GM12878 (cell line): Measurements from ENCODE around the gene ZBTB24.

Experiments used
- CTCF ChIP-seq, 3 experiments: IDR thresholded peaks in 2 of 3; conservative IDR thresholded peaks in 1 of 3; 2 replicates each; pipeline ENCODE4 v1.5.1; 2011; ENCODE audit warnings: low read depth in 3 of 3, low read length in 3 of 3, mild to moderate bottlenecking in 3 of 3, control low read depth in 2 of 3, moderate library complexity in 2 of 3, inconsistent platforms in 1 of 3, mixed read lengths in 1 of 3; ENCODE audit not compliant: control insufficient read depth in 2 of 3, insufficient read depth in 1 of 3; ENCODE audit errors: extremely low read depth in 1 of 3
- E2F4 ChIP-seq: IDR thresholded peaks from 2 replicates; pipeline ENCODE4 v1.6.1; 2012; ENCODE audit warnings: low read depth, low read length, improper control_type of control experiment
- EGR1 ChIP-seq, 2 experiments: IDR thresholded peaks; 1 replicate in 1 of 2; 2 replicates in 1 of 2; pipeline ENCODE4 v1.6.1; 2011 to 2012; ENCODE audit warnings: low read depth in 2 of 2, low read length in 2 of 2, borderline replicate concordance in 1 of 2, mild to moderate bottlenecking in 1 of 2, moderate library complexity in 1 of 2
- EZH2 ChIP-seq: IDR thresholded peaks from 2 replicates; pipeline ENCODE4 v1.6.1; 2012; ENCODE audit warnings: low read depth, mild to moderate bottlenecking, control low read depth, inconsistent platforms, low read length, borderline replicate concordance; ENCODE audit not compliant: control insufficient read depth
- FOXK2 ChIP-seq: fragments of 450-650 bp; IDR thresholded peaks from 2 replicates; pipeline ENCODE4 v1.6.1; 2017; ENCODE audit warnings: mild to moderate bottlenecking, moderate library complexity
- JUNB ChIP-seq: IDR thresholded peaks from 2 replicates; pipeline ENCODE4 v1.6.1; 2016; ENCODE audit warnings: antibody characterized with exemption, mild to moderate bottlenecking
- NBN ChIP-seq: fragments of 450-650 bp; IDR thresholded peaks from 2 replicates; pipeline ENCODE4 v1.6.1; 2016
- NRF1 ChIP-seq: conservative IDR thresholded peaks from 2 replicates; pipeline ENCODE4 v1.6.1; 2011; ENCODE audit warnings: mild to moderate bottlenecking, low read depth, low read length, improper control_type of control experiment
- POLR2AphosphoS5 ChIP-seq: IDR thresholded peaks from 2 replicates; pipeline ENCODE4 v1.6.1; 2011; ENCODE audit warnings: mild to moderate bottlenecking, low read length, inconsistent platforms
- STAT3 ChIP-seq: IDR thresholded peaks from 2 replicates; pipeline ENCODE4 v1.6.1; 2011; ENCODE audit warnings: low read depth, low read length, improper control_type of control experiment
- YY1 ChIP-seq: IDR thresholded peaks from 2 replicates; pipeline ENCODE4 v1.6.1; 2011; ENCODE audit warnings: low read depth, mild to moderate bottlenecking, low read length
- ZBED1 ChIP-seq: IDR thresholded peaks from 2 replicates; pipeline ENCODE4 v1.6.1; 2016; ENCODE audit warnings: borderline replicate concordance
- ZBTB11 ChIP-seq: fragments of 450-650 bp; formaldehyde crosslinking; IDR thresholded peaks from 2 replicates; pipeline ENCODE4 v1.5.0; 2022; ENCODE audit warnings: mild to moderate bottlenecking, missing genetic modification characterization

- TF ChIP-seq STAT3: no peak
- no peak for TF ChIP-seq EZH2
- TF ChIP-seq CTCF (IDR thresholded peaks at IDR 0.05 in 2 of 3, conservative IDR thresholded peaks at IDR 0.05 in 1 of 3; ENCODE audit: control insufficient read depth in 2 of 3, extremely low read depth in 1 of 3, insufficient read depth in 1 of 3, low read depth in 3 of 3, low read length in 3 of 3): no peak
- no peak for TF ChIP-seq JUNB
- TF ChIP-seq FOXK2: no peak
- TF ChIP-seq NRF1: no peak
- no peak for TF ChIP-seq NBN
- TF ChIP-seq E2F4: no peak
- TF ChIP-seq POLR2AphosphoS5: no peak
- no peak for TF ChIP-seq ZBED1
- no peak for TF ChIP-seq YY1
- TF ChIP-seq EGR1 (IDR thresholded peaks at IDR 0.05; ENCODE audit: borderline replicate concordance in 1 of 2, low read depth in 2 of 2, low read length in 2 of 2): no peak
- TF ChIP-seq ZBTB11: no peak
Observed at GRCh38 chr6:109443425-109443950, 39.5 kb downstream of the ZBTB24 start.
